ENCODE data around the gene KLHL22.

KLHL22 gene

DNA sequence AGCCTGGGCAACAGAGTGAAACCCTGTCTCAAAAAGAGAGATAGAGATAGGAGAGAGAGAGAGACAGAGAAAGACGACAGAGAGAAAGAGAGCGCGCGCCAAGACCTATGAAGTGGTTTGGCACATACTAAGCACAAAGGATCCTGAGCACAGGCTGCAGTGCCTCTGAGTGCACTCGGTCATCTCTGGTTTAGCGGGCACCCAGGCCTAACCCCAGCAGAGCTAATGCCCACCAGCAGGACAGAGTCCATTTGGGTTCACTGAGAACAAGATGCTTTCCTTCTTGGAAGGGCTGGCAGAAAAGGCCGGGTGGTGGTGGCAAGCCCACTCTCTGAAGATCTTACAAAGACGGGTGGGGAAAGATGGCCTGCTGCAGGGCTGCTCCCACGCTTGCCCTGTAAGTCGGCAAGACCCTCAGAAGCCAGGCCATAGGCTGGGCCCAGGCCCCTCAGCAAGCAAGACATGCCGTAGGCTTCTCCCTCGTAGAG lies 61.3 kb downstream of the KLHL22 start:
- Histone ChIP-seq H3K9me3 (ENCODE audit: low read depth, low read length) (no peaks in the 10 kb centered on the region), H3K36me3 (ENCODE audit: insufficient read depth, low read length) (no peaks in the 10 kb centered on the region)
- no peak for TF ChIP-seq POLR2AphosphoS5 (IDR thresholded peaks at IDR 0.05; ENCODE audit: borderline replicate concordance, low read depth, low read length)
- TF ChIP-seq FOXP2 (optimal IDR thresholded peaks at IDR 0.05; ENCODE audit: control extremely low read depth, extremely low read length, insufficient read depth): no peak
- no peak for TF ChIP-seq EZH2 (IDR thresholded peaks at IDR 0.05)

DNA sequence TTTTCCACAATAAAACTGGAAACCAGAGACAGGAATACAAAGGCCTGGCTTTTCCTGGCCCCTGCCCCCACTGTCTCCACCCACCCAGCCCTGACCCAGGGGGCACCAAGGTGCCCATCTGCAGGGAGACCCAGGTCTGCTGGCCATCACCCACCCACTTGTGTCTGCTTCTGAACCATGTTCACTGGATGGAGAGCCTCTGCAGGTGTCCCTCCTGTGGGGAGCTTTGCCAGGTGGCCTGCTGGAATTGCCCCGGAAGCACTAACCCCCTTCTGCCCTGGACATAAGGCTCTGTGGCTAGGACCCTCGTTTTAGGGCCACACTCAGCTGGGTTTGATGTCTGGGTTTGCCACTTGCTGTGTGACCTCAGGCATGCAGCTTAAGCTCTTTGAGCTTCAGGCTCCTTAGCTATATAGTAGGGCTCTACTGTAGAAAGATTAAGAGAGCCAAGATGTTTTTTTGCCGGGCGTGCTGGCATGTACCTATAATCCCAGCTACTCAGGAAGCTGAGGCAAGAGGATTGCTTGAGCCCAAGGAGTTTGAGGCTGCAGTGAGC lies 61.8 kb downstream of the KLHL22 start:
- TF ChIP-seq POLR2AphosphoS5 (IDR thresholded peaks at IDR 0.05; ENCODE audit: borderline replicate concordance, low read depth, low read length) (no peak), FOXP2 (optimal IDR thresholded peaks at IDR 0.05; ENCODE audit: control extremely low read depth, extremely low read length, insufficient read depth) (no peak), EZH2 (IDR thresholded peaks at IDR 0.05) (no peak)
- H3K4me3 ChIP-seq: no peak overlapping the region
- H3K9me3 ChIP-seq (ENCODE audit: low read depth, low read length): no peaks in the 10 kb centered on the region
- no peak overlapping the region for H3K9ac ChIP-seq (ENCODE audit: insufficient read length)
- H3K36me3 ChIP-seq (ENCODE audit: insufficient read depth, low read length): no peaks in the 10 kb centered on the region
- no peak overlapping the region for H3K27ac ChIP-seq
- DNase-seq (ENCODE audit: low read depth, low spot score): no peak

More for the DNA sequence above, 61.3 kb downstream of the KLHL22 start:
- H3K9ac ChIP-seq (ENCODE audit: insufficient read length): no peak overlapping the region
- no peak overlapping the region for H3K27ac ChIP-seq
- no peak overlapping the region for H3K4me3 ChIP-seq
- no peak for DNase-seq (ENCODE audit: low read depth, low spot score)

DNA sequence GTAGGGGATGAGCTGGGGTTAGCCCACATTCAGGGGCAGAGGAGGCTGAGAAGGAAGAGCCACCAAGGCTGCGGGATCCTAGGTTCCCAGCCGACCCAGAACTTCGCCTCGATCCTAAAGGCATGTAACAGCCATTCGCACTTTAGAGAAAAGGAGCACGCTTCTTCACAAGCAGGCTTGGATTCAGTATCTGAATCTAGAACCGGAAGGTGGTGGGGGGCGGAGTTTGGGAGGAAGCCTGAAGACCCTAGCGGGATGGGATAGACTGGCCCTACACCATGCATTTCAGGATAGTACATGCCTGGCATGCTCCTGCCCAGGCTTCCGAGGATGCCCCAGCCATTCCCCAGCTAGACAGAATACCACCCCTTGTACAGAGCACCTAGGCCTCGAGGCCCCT lies 62.4 kb downstream of the KLHL22 start:
- DNase-seq (ENCODE audit: low read depth, low spot score): no peak
- Histone ChIP-seq H3K4me3 (no peak overlapping the region), H3K27ac (peak overlapping the region; percentile 60; the same call in 1 of the 2 replicates), H3K9ac (ENCODE audit: insufficient read length) (no peak overlapping the region), H3K9me3 (ENCODE audit: low read depth, low read length) (no peaks in the 10 kb centered on the region), H3K36me3 (ENCODE audit: insufficient read depth, low read length) (no peaks in the 10 kb centered on the region)
- TF ChIP-seq FOXP2 (optimal IDR thresholded peaks at IDR 0.05; ENCODE audit: control extremely low read depth, extremely low read length, insufficient read depth) (no peak), POLR2AphosphoS5 (IDR thresholded peaks at IDR 0.05; ENCODE audit: borderline replicate concordance, low read depth, low read length) (no peak), EZH2 (IDR thresholded peaks at IDR 0.05) (no peak)

DNA sequence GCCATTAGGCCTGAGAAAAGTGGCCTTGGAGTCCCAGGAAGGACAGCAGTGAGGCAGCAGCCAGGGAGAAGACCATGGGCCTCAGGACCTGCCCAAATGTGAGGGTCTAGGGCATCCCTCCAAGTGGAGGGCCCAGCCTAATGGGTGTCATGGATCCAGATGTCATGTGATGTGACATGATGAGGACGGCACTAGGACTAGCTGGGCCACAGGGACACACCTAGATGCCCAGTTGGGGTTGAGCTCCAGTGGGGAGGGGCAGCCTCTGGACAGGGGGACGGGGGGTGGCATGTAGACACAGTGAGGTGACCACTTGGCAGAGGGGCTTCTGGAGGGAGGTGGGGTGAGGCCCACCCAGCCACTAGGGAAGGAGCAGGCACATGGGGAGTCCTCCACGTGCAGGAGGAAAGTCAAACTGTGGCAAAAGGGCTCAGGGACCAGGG lies 63.3 kb downstream of the KLHL22 start:
- Histone ChIP-seq H3K9me3 (ENCODE audit: low read depth, low read length) (no peaks in the 10 kb centered on the region), H3K36me3 (ENCODE audit: insufficient read depth, low read length) (no peaks in the 10 kb centered on the region), H3K27ac (no peak overlapping the region), H3K9ac (ENCODE audit: insufficient read length) (no peak overlapping the region), H3K4me3 (no peak overlapping the region)
- DNase-seq (ENCODE audit: low read depth, low spot score): no peak
- TF ChIP-seq EZH2 (IDR thresholded peaks at IDR 0.05) (no peak), FOXP2 (optimal IDR thresholded peaks at IDR 0.05; ENCODE audit: control extremely low read depth, extremely low read length, insufficient read depth) (no peak), POLR2AphosphoS5 (IDR thresholded peaks at IDR 0.05; ENCODE audit: borderline replicate concordance, low read depth, low read length) (no peak)

DNA sequence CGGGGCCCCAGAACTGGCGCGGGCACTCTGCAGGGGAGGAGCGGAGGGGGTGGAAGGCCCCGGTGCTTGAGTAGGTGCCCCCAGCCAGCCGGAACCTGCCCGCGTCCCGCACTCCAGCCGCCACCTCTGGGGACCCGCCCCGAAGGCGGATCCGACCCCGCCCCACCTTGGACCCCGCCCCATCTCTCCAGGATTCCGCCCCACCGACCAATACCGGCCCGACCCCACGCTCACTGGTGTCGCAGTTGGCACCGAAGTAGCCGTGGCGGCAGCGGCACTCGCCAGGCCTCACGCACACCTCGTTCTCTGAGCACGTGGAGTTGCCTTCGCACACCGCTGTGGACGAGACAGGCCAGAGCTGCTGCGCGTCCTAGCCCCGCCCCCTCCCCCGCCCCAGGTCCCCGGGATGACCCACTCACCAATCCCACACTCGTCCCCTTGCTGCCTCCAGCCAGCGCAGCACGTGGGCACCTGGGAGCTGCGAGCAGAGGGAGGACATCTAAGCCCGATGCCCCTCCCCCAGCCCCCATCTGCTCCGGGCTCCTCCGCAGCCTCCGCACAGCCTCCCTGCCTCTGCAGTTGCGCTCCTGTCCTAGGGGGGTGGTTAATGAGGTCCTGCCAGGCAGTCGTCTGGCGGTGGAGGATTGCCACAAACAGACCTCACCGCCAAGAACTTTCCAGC lies 63.9 kb downstream of the KLHL22 start:
- no peak overlapping the region for H3K9ac ChIP-seq (ENCODE audit: insufficient read length)
- TF ChIP-seq EZH2 (IDR thresholded peaks at IDR 0.05) (no peak), FOXP2 (optimal IDR thresholded peaks at IDR 0.05; ENCODE audit: control extremely low read depth, extremely low read length, insufficient read depth) (no peak), POLR2AphosphoS5 (IDR thresholded peaks at IDR 0.05; ENCODE audit: borderline replicate concordance, low read depth, low read length) (no peak)
- no peaks in the 10 kb centered on the region for H3K9me3 ChIP-seq (ENCODE audit: low read depth, low read length)
- H3K4me3 ChIP-seq: no peak overlapping the region
- no peak overlapping the region for H3K27ac ChIP-seq
- no peak for DNase-seq (ENCODE audit: low read depth, low spot score)
- H3K36me3 ChIP-seq (ENCODE audit: insufficient read depth, low read length): peaks cover 4% of the 10 kb centered on the region; the same call in 1 of the 2 replicates

DNA sequence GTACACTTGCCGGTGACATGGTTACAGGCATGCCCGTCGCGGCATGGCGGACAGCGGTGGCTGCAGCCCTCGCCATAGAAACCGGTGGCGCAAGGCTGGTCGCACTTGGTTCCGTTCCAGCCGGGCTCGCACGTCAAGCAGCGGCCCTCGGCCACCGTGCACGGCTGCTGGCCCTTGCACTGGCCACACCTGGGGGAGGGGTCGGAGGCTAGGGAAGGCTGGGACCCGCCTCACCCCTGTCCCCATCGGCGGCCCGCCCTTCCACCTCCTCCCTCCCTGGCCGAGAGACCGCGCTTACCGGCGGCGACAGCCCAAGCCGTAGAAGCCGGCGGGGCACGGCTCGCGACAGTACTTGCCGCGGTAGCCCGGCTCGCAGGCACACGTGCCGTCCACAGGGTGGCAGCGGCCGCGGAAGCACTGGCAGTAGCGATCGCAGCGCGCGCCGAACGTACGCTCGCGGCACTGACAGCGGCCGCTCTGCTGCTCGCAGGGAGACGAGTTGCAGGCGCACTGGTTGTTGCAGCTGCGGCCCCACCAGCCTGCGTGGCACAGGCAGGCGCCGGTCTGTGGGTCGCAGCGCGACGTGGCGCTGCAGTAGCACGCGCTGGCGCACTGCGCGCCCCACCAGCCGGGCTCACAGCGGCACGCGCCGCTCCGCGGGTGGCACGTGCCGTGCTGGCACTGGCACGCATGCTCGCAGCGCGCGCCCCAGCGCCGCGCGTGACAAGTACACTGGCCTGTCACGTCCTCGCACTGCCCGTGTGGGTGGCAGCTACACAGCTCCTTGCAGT lies 64.7 kb downstream of the KLHL22 start:
- Histone ChIP-seq H3K9me3 (ENCODE audit: low read depth, low read length) (no peaks in the 10 kb centered on the region), H3K27ac (no peak overlapping the region), H3K9ac (ENCODE audit: insufficient read length) (no peak overlapping the region), H3K4me3 (no peak overlapping the region), H3K36me3 (ENCODE audit: insufficient read depth, low read length) (peaks cover 4% of the 10 kb centered on the region; the same call in 1 of the 2 replicates)
- no peak for DNase-seq (ENCODE audit: low read depth, low spot score)
- TF ChIP-seq FOXP2 (optimal IDR thresholded peaks at IDR 0.05; ENCODE audit: control extremely low read depth, extremely low read length, insufficient read depth) (no peak), POLR2AphosphoS5 (IDR thresholded peaks at IDR 0.05; ENCODE audit: borderline replicate concordance, low read depth, low read length) (no peak), EZH2 (IDR thresholded peaks at IDR 0.05) (no peak)

DNA sequence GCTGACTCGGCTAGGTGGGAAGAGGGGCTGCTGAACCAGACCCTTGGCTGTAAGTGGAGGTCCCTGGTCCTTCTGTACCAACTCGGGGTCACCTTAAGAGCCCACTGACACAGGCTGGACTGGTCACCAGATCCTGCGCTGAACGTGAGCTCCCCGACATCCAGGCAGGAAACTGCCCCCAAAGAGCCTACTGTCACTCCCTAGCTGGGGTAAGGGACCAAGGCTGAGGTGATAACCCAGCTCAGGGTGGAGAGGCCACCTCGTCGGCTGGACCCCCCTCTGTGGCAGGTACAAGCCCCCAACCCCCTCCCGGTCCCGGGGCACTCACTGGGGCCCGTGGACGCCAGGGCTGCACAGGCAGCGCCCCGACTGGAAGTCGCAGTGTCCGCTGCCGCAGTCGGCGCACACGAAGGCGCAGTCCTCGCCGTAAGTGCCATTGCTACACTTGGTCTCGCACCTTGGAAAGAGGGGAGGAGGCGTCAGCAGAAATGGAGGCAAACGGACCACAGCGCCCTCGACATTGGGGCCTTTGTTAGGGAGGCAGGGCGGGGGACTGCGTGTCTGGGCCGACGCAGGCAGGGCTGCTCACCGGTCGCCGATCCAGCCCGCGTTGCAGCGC lies 65.4 kb downstream of the KLHL22 start:
- no peak for DNase-seq (ENCODE audit: low read depth, low spot score)
- Histone ChIP-seq H3K9me3 (ENCODE audit: low read depth, low read length) (no peaks in the 10 kb centered on the region), H3K27ac (no peak overlapping the region), H3K4me3 (no peak overlapping the region), H3K9ac (ENCODE audit: insufficient read length) (no peak overlapping the region), H3K36me3 (ENCODE audit: insufficient read depth, low read length) (peaks cover 4% of the 10 kb centered on the region; the same call in 1 of the 2 replicates)
- TF ChIP-seq POLR2AphosphoS5 (IDR thresholded peaks at IDR 0.05; ENCODE audit: borderline replicate concordance, low read depth, low read length): no peak
- TF ChIP-seq EZH2 (IDR thresholded peaks at IDR 0.05): no peak
